Type B pancreatic cell (in vitro differentiated cells): Measurements from ENCODE around the gene CSK. TPM values are rescaled to one million over a fixed set of nuclear protein-coding genes. Genes with fewer than 3 reads are reported as not detected.

Experiments
- DNase-seq: peaks from one replicate; pipeline ENCODE4 v3.0.0; 2021; ENCODE audit warnings: mixed read lengths; ENCODE audit not compliant: unreplicated experiment; ENCODE audit errors: extremely low spot score
- H3K27ac Mint-ChIP-seq: 2 replicates; pipeline ENCODE4 v1.8.0; 2021; ENCODE audit warnings: mild to moderate bottlenecking, mixed read lengths
- H3K27me3 Mint-ChIP-seq: 2 replicates; pipeline ENCODE4 v1.8.0; 2021; ENCODE audit warnings: mixed read lengths
- H3K36me3 Mint-ChIP-seq: 2 replicates; pipeline ENCODE4 v1.8.0; 2021; ENCODE audit warnings: mixed read lengths
- H3K4me1 Mint-ChIP-seq: one replicate; pipeline ENCODE4 v1.8.0; 2021; ENCODE audit warnings: mixed read lengths; ENCODE audit not compliant: unreplicated experiment
- H3K4me3 Mint-ChIP-seq: 2 replicates; pipeline ENCODE4 v1.8.0; 2021; ENCODE audit warnings: mild to moderate bottlenecking, mixed read lengths
- H3K9me3 Mint-ChIP-seq: 2 replicates; pipeline ENCODE4 v1.8.0; 2021; ENCODE audit warnings: mixed read lengths
- total RNA-seq: library from RNA; stranded (reverse); gene quantifications from 2 replicates; pipeline ENCODE4 v1.2.1, GENCODE V29; 2021; ENCODE audit warnings: low replicate concordance
- TF ChIP-seq, protein P1 (sequence below): fragments of 200-600 bp; sonication (generic); conservative IDR thresholded peaks from 2 replicates; pipeline ENCODE4 v1.5.0; 2021; ENCODE audit warnings: antibody characterized with exemption, mild to moderate bottlenecking

CSK gene
- total RNA-seq, 1 donor from 2014 or later = 77.4 TPM

DNA sequence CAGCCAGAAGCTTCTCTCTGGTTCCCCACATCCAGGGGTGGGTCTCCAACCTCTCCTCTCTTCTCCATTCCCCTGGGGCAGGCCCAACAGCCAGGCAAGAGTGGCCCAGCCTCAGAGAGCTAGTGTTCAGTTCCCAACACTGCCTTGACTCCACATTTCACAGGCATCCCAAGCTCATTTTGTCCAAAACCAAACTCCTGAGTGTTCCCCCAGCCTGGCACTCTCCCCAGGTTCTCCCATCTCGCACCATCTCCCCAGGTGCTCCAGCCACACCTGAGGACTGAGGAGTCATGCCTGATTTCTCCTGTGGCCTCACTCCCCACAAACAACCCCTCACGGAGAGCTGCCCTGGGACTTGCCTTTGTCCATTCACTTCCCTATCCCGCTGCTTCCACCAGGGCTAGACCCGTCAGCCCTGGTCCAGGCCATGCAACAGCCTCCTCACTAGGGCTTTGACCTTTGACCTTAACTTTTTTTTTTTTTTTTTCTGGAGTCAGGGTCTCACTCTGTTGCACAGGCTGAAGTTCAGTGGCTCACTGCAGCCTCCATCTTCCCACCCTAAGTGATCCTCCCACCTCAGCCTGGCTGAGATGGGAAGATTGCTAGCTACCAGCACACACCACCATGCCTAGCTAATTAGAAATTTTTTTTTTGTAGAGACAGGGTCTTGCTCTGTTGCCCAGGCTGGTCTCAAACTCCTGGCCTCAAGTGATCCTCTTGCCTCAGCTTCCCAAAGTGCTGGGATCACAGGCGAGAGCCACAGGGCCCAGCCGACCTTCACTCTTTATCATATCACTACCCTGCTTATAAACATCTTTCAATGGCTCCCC lies 3.9 kb upstream of the CSK start:
- Mint-ChIP-seq H3K4me3 (no peak overlapping the region), H3K36me3 (no peaks in the 10 kb centered on the region), H3K4me1 (peaks cover 50% of the 10 kb centered on the region), H3K27ac (peak overlapping the region; percentile 78), H3K27me3 (no peaks in the 10 kb centered on the region), H3K9me3 (no peaks in the 10 kb centered on the region)
- TF ChIP-seq, protein P1, sequence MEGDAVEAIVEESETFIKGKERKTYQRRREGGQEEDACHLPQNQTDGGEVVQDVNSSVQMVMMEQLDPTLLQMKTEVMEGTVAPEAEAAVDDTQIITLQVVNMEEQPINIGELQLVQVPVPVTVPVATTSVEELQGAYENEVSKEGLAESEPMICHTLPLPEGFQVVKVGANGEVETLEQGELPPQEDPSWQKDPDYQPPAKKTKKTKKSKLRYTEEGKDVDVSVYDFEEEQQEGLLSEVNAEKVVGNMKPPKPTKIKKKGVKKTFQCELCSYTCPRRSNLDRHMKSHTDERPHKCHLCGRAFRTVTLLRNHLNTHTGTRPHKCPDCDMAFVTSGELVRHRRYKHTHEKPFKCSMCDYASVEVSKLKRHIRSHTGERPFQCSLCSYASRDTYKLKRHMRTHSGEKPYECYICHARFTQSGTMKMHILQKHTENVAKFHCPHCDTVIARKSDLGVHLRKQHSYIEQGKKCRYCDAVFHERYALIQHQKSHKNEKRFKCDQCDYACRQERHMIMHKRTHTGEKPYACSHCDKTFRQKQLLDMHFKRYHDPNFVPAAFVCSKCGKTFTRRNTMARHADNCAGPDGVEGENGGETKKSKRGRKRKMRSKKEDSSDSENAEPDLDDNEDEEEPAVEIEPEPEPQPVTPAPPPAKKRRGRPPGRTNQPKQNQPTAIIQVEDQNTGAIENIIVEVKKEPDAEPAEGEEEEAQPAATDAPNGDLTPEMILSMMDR = no peak
- DNase-seq = no peak

GRCh38 chr15:74778599-74778970 lies 3.3 kb upstream of the CSK start:
- H3K27ac Mint-ChIP-seq = no peak overlapping the region
- H3K27me3 Mint-ChIP-seq = no peaks in the 10 kb centered on the region
- no peak for DNase-seq
- H3K4me1 Mint-ChIP-seq = peaks cover 52% of the 10 kb centered on the region
- TF ChIP-seq, protein P1 = no peak
- H3K9me3 Mint-ChIP-seq = no peaks in the 10 kb centered on the region
- no peak overlapping the region for H3K4me3 Mint-ChIP-seq
- no peaks in the 10 kb centered on the region for H3K36me3 Mint-ChIP-seq

- peak overlapping the region; percentile 86 for H3K27ac Mint-ChIP-seq
- no peaks in the 10 kb centered on the region for H3K9me3 Mint-ChIP-seq
- DNase-seq = no peak
- no peak overlapping the region for H3K4me3 Mint-ChIP-seq
- H3K4me1 Mint-ChIP-seq = peaks cover 50% of the 10 kb centered on the region
- no peaks in the 10 kb centered on the region for H3K36me3 Mint-ChIP-seq
- H3K27me3 Mint-ChIP-seq = no peaks in the 10 kb centered on the region
- TF ChIP-seq, protein P1 = no peak
These were observed 2.7 kb upstream of the CSK start for GRCh38 chr15:74779162-74779648.

DNA sequence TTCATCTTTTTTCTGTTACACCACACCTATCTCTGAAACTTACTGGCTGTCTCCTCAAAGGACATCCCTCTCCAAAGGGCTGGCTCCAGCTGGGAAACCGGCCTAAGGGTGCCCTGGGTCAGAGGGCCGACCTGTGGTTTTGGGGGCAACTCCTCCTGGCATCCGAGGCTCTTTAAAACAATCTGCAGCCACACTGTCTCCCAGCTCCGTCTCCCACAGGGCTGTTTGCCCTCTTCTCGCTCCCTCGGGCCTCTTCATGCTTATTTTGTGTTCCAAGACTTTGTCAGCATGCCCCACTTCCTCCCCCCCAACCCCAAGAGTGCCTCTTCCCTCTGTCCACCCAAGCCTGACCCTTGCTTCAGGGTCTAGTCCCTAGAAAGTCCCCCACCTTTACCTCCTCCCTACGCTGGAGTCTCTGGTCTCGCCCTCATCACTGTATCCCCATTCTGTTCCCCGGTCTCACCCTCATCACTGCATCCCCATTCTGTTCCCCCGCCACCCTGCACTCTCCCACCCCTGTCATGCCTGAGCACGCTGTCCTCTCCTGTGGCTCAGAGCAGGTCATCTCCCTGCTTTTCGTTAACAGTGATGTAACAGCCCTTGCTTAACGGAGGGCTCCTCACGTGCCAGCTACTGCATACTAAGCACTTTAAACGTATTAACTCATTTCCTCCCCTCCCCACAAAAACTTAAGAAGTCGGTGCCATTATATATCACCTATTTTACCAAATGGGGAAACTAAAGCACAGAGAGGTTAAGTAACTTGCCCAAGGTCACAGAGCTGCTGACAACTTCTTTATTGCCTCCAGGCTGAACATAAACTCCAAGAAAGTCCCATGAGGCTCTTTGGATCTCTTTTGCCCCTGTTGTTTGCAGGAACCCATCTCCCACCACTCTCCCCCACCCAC lies 1.1 kb upstream of the CSK start:
- no peaks in the 10 kb centered on the region for H3K36me3 Mint-ChIP-seq
- no peak for DNase-seq
- H3K4me3 Mint-ChIP-seq = peak overlapping the region; percentile 89
- no peaks in the 10 kb centered on the region for H3K27me3 Mint-ChIP-seq
- no peaks in the 10 kb centered on the region for H3K9me3 Mint-ChIP-seq
- H3K27ac Mint-ChIP-seq = peak overlapping the region; percentile 86
- TF ChIP-seq, protein P1 = no peak
- peaks cover 57% of the 10 kb centered on the region for H3K4me1 Mint-ChIP-seq

DNA sequence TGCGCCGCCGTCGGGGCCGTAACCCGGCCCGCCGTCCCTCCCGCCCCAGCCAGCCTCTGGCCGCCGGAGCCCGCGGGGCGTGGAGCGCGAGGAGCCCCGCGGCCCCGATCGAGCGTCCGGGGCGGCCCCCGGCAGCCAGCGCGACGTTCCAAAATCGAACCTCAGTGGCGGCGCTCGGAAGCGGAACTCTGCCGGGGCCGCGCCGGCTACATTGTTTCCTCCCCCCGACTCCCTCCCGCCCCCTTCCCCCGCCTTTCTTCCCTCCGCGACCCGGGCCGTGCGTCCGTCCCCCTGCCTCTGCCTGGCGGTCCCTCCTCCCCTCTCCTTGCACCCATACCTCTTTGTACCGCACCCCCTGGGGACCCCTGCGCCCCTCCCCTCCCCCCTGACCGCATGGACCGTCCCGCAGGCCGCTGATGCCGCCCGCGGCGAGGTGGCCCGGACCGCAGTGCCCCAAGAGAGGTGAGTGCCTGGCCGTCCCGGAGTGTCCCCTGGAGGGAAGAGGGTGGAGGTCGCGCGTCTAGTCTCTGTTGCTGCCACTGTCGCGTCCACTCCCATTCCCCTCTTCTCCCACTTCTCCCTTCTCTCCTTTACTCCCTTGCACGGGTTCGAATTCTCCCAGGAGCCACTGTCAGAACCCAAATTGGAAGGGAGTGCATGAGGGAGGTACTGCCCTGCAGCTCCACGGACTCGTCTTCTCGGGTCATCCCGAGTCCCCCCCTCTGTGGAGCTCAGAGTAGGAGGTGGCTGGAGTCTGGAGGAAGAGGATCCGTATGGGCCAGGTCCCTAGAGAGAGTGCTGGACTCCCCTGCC lies 585 bp downstream of the CSK start:
- TF ChIP-seq, protein P1 = no peak
- no peak for DNase-seq
- Mint-ChIP-seq H3K27me3 (no peaks in the 10 kb centered on the region), H3K36me3 (no peaks in the 10 kb centered on the region), H3K4me1 (peaks cover 51% of the 10 kb centered on the region), H3K27ac (peak overlapping the region; percentile 61), H3K4me3 (peak overlapping the region; percentile 90), H3K9me3 (no peaks in the 10 kb centered on the region)
